Left forelimb (tissue), 1 donor: ENCODE results near the gene APBB1.

Source experiments
- DNase-seq: peaks from one replicate; pipeline ENCODE4 v3.0.0-alpha.2; 2018; ENCODE audit warnings: low spot score

Gene APBB1

DNA sequence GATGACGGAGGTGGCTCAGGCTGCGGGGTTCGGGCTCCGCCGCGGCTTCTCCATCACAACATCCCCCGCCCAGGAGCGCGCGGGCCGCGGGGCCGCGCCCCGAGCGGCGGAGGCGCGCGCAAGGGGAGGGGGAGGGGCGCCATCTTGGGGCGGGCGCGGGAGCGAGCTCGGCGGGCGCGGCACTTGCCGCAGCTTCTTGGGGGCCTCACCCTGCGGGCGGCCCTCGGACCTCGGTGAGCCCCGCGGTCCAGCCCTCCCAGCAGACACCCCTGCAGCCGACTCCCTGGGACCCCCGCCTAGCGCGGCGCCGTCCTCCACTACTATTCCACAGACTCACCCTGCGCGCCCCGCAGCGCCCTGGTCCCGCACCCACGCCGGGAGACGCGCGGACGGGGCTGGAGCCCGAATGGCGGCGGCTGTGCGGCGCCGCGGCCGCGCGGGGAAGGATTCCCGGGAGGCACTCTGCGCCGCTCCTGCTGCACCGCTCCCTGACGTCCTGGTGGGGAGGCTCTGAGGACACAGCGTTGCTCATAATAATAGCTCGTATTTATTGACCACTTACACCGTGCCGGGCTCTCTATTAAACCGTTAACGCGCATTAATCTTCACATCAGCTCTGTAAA is at the start of gene APBB1:
Gene APBB1 (minus strand): TSS at position 86 of the 623 bp plus-strand sequence. CDS start 7,747 bp downstream, outside the sequence.
- DNase-seq, result peak; percentile 85

- no peak for DNase-seq
Observed at GRCh38 chr11:6459099-6459450, 40.2 kb upstream of the APBB1 start.

DNA sequence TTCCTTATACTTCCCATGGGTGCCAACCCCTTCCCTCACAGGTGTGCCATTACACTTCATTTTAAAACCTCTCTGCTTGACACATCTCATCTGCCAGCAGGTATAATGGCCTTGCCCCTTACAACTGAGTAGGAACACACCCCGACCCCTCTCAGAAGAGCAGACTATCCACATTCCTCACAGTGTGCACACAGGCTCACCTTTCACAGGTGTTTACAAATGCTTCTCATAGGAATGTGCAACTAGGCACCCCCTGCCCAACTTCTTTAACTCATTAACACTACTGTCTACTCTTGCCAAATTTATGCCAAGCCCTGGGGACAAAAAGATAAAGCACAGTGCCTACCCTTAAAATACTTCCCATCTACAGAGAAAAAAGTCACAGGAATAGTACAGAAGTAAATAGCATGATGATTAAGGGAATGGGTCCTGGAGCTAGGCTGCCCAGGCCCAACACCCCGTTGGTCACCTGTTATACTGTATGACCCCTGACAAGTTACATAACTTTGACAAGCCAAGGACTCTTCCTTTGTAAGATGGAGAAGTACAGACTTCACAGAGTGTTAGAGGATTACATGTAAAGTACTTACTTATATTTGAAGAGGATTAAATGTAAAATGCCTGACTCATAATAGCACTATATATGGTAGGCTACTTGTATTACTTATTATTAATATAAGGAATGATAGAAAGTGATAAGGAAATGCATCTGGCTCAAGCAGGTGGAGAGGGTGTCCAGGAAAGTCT is 39.6 kb upstream of the APBB1 start:
- DNase-seq, result no peak

- no peak for DNase-seq
Observed at GRCh38 chr11:6457581-6458320, 38.9 kb upstream of the APBB1 start.

GRCh38 chr11:6456361-6457073 is 37.6 kb upstream of the APBB1 start:
- DNase-seq, result no peak

DNA sequence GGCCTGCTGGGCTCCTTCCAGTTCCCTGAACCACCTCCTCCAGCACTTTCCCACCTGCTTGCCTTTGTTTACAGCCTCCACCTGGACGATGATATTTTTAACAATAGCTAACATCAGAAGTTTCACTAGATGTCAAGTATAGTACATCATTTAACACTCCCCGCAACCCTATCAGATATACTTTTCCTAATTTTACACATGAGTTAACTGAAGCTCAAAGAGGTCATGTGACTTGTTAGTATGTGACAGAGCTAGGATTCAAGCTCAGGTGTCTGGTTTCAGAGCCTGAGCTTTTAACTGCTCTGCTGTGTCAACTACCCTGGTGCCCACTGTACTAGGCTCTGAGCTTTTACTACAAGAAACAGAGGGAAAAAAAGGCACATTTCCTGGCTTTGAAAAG is 36.2 kb upstream of the APBB1 start:
- no peak for DNase-seq

DNA sequence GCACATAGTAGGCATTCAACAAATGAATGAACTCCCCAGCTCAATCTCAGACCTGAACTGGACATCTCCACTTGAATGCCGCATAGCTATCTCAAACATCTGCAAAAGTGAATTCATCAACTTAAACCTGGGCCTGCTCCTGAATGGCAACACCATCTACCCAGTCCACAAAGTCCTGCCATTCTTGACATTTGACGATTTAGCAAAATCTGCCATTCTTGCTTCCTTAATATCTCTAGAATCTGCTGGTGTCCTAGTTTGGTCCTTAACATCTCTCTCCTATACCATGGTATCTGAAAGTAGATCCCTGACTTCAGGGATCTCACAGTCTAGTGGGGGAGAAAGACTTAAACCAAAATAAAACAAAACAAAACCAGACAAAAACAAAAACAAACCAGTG is 34.3 kb upstream of the APBB1 start:
- DNase-seq, result no peak

DNA sequence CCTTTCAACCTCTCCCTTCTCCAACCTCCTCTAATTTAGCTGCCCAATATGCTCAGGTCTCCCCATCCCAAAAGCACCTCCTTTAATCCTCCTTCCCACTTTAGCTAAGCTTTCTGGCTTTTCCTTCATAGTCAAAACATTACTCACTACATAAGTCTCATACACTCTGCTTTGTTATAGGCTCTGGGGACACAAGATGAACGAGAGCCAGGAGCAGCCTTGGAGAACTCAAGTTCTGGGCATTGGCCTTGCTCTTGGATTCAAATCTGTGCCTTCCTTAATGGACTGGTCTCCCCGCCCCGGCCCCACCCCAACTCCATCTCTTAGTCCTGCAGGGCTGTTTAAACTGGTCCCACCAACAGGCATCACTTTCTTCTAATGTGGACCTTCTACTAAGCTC is 33.3 kb upstream of the APBB1 start:
- DNase-seq, result no peak

GRCh38 chr11:6448574-6448973 is 29.7 kb upstream of the APBB1 start:
- DNase-seq, result no peak

DNA sequence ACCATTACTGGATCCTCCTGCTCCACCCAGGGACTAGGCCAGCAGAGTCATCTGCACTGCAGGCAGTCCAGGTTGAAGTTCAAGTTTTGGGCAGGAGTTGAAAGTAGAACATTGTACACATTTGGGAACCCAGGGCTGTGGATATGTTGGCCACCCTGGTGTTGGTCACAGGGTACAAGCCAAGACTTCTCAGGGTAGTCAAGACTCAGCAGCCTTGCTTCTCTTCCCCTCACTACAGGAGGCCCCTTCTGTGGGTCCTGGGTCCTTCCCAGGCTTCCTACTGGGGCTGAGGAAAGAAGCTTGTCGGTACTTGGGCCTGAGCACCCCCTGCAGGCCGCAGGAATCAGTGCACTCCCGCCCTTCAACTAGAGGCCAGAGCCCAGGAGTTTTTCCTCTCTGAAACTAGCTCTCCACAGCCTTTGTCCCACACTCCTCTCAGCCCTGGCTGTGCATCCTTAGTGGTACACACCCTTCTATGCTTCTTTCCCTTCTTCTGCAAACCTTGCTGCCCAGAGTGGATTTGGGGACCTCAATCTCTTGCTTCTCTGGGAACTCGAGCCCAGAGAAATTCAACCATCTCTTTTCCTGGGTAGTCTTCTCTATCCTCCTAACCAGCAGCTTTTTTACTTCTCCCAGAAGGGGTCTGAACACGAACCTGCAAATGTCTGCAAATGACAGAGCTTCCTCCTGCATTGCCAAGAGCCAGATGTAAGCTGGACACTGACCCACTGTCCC is 24.5 kb upstream of the APBB1 start:
- DNase-seq, result no peak

DNA sequence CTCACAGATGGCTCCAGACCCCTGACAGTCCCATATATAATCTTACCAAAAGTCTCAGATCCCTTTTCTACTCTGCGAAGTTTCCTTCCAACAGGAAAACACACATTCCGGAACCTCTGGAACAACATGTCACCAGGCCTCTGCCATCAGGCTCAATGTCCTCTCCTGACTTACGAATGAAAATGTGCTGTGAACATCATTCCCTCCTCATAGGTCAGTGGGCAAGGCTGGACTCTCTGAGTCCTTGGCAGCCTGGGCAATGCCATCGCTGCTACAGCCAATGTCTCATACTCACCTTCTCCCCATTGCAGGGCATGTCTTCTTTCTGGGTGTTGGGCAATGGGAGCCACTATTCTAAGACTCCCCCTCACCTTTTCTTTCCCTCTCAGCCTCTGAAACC is 23.5 kb upstream of the APBB1 start:
- DNase-seq, result no peak

DNA sequence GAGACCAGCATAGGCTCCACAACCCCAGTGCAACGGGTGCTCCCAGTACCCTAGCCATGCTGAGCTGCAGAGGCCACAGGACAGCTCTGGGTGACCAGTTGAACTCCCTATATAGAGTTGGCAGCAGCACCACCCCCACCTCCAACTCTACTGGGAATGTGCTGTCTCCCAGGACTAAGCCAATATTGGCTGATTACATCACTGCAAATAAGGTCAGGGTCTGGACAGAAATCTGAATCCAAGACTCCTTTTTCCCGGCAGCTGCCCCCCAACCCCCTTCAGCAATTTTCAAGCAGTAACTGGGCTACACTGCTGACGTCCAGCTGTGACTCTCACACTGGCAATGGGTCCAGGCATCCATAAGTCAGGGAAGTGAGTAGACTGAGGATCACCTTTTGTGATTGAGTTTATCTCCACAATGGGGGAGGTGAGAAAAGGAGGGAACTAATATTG is 22.0 kb upstream of the APBB1 start, which contains the start of gene HPX:
Gene HPX (minus strand): TSS at position 82 of the 453 bp plus-strand sequence. CDS start 24 bp downstream, at position 58.
- DNase-seq, result no peak

DNA sequence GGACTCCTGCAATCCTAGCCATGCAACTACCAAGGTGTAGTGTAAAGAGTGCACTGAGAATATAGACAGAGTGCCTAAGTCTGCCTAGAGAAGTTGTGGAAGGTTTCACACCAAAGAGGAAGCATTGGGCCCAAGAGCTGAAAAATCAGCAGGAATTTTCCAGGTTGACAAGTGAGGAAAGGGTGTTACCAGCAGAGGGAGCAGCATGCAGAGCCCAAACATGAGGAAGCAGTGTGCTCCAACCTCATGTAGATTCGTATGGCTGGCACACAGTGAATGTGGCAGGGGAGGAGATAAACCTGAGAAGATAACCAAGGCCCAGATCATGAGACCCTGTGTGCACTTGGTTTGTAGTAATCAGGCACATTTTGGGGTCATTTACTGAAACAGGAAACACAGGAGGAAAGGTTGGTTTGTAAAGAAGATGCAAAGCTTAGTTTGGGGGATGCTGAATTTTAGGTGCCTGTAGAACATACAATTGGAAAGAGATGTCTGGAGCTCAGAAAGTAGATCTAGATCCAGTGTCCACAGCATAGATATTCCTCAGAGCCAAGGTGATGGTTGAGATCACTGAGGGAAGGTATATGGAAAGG is 20.2 kb upstream of the APBB1 start:
- DNase-seq, result no peak

DNA sequence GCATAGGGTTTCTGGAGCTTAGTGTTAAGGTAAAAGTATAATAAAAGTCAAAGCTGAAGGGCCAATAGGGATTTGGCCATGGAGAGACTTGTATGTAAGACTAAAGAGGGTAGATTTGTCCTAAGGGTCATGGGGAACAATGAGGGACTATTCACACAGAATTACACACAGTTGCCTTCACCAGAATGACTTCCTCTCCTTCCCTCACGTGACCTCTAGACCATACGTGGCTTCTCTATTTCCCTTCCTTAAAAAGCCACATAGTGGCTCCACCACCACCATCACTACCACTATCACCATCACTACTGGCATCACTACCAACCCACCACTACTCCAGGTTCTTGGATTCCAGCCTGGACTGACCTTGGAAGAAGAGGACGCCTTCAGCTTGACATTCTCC is 19.1 kb upstream of the APBB1 start:
- no peak for DNase-seq

- no peak for DNase-seq
Observed at GRCh38 chr11:6437423-6437822, 18.5 kb upstream of the APBB1 start.

DNA sequence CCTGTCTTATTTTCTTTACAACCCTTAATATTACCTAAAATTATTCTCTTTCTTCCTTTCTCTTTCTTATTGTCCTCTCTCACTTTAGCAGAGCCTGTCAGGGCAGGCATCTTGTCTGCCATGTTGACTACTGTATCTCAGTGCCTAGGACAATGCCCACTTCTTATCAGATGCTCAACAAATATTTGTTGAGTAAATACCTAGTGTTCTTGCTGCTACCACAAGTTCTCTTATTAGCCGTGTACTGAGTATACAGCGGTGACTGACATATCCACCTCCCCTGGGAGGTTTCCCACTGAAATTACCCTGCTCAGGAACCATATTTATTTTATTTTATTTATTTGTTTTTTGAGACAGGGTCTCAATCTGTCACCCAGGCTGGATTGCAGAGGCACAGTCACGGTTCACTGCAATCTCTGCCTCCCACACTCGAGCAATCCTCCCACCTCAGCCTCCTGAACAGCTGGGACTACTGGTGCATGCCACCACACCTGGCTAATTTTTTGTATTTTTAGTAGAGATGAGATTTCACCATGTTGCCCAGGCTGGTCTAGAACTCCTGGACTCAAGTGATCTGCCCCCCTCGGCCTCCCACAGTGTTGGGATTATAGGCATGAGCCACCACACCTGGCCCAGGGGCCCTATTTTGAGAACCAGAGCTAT is 15.2 kb upstream of the APBB1 start:
- no peak for DNase-seq

- no peak for DNase-seq
Observed at GRCh38 chr11:6431861-6432260, 13.0 kb upstream of the APBB1 start.

GRCh38 chr11:6427516-6427915 is 8.6 kb upstream of the APBB1 start:
- no peak for DNase-seq

DNA sequence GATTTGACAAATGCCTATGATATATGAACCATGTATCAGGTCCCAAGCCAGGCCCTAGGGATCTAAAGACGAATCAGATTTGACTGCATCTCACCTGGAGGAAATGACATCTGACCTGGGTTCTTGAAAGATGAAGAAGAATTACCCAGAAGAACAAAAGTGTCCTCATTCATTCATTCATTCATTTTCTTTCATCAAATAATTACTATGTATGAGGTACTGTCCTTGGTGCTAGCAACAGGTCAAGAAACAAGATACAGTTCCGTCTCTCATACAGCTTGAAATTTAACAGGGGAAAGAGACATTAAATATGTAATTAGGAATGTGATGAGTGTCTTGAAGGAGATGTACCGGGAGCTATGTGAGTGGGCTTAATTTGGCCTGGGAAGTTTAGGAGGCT is 1.8 kb upstream of the APBB1 start:
- no peak for DNase-seq

DNA sequence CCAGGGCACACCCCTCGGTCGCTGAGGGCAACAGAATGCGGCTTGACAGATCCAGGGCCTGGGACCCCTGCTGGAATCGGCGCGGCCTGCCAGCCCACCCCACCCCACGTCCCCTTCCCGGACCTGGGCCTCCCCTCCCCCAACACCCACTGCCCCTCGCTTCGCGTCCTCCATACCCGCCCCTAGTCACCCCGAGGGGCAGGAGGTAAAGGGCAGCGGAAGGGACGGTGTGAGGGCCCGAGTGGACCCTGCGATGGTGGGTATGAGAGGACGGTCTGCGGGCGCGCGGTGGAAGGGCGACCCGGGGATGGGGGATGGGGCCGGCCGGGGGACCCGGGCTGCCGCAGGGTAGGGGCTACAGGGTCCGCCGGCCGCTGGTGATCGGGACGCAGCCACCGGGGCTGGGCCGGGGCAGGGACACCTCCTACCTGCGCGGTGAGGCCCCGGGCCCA is 311 bp downstream of the APBB1 start:
- no peak for DNase-seq
